ENCODE measurements around the gene ASIC5. TPM values are rescaled to one million over a fixed set of nuclear protein-coding genes. Genes with fewer than 3 reads are reported as not detected.

ASIC5 gene
- total and polyA plus RNA-seq, 7 experiments from 2014 or later, result not detected

- Histone ChIP-seq H3K36me3 (ENCODE audit: control insufficient read depth in 2 of 3, insufficient read depth in 3 of 3, low read length in 3 of 3) (no peaks in the 10 kb centered on the region), H3K4me1 (ENCODE audit: control insufficient read depth in 2 of 2, insufficient read depth in 2 of 2, low read length in 2 of 2) (no peaks in the 10 kb centered on the region), H3K27ac (ENCODE audit: low read depth, low read length) (no peak overlapping the region), H3K27me3 (ENCODE audit: control insufficient read depth in 2 of 2, insufficient read depth in 2 of 2, low read length in 2 of 2) (no peaks in the 10 kb centered on the region), H3K9me3 (ENCODE audit: control insufficient read depth in 2 of 3, low read length in 3 of 3) (no peaks in the 10 kb centered on the region), H3K4me3 (ENCODE audit: low read length) (no peak overlapping the region)
- POLR2A ChIA-PET, result no interaction called here
- Mint-ChIP-seq H3K36me3 (peaks cover 0 to 11% (median 0%) of the 10 kb centered on the region in 5 donors), H3K27me3 (peaks cover 0 to 48% (median 27%) of the 10 kb centered on the region in 5 donors), H3K4me1 (no peaks in the 10 kb centered on the region), H3K27ac (no peak overlapping the region), H3K4me3 (no peak overlapping the region), H3K9me3 (peaks cover 2 to 14% (median 6%) of the 10 kb centered on the region in 11 donors)
- CTCF ChIA-PET, result no interaction called here
- DNase-seq (no peak), ATAC-seq (no peak)
- intact Hi-C loops (cut with micrococcal nuclease), result no loop called here
Measured at GRCh38 chr4:155891058-155891457, 25.0 kb upstream of the ASIC5 start.

GRCh38 chr4:155889946-155890345 lies 23.9 kb upstream of the ASIC5 start:
- Histone ChIP-seq H3K9me3 (ENCODE audit: control insufficient read depth in 2 of 3, low read length in 3 of 3) (no peaks in the 10 kb centered on the region), H3K27me3 (ENCODE audit: control insufficient read depth in 2 of 2, insufficient read depth in 2 of 2, low read length in 2 of 2) (no peaks in the 10 kb centered on the region), H3K4me3 (ENCODE audit: low read length) (no peak overlapping the region), H3K4me1 (ENCODE audit: control insufficient read depth in 2 of 2, insufficient read depth in 2 of 2, low read length in 2 of 2) (no peaks in the 10 kb centered on the region), H3K36me3 (ENCODE audit: control insufficient read depth in 2 of 3, insufficient read depth in 3 of 3, low read length in 3 of 3) (no peaks in the 10 kb centered on the region), H3K27ac (ENCODE audit: low read depth, low read length) (no peak overlapping the region)
- POLR2A ChIA-PET, result no interaction called here
- peaks cover 0 to 14% (median 4%) of the 10 kb centered on the region in 11 donors for H3K9me3 Mint-ChIP-seq
- intact Hi-C loops (cut with micrococcal nuclease), result no loop called here
- DNase-seq, result no peak
- no peak for ATAC-seq
- peaks cover 0 to 48% (median 28%) of the 10 kb centered on the region in 5 donors for H3K27me3 Mint-ChIP-seq
- H3K27ac Mint-ChIP-seq, result no peak overlapping the region
- CTCF ChIA-PET, result no interaction called here
- H3K4me1 Mint-ChIP-seq, result no peaks in the 10 kb centered on the region
- no peak overlapping the region for H3K4me3 Mint-ChIP-seq
- H3K36me3 Mint-ChIP-seq, result peaks cover 0 to 11% (median 0%) of the 10 kb centered on the region in 5 donors

DNA sequence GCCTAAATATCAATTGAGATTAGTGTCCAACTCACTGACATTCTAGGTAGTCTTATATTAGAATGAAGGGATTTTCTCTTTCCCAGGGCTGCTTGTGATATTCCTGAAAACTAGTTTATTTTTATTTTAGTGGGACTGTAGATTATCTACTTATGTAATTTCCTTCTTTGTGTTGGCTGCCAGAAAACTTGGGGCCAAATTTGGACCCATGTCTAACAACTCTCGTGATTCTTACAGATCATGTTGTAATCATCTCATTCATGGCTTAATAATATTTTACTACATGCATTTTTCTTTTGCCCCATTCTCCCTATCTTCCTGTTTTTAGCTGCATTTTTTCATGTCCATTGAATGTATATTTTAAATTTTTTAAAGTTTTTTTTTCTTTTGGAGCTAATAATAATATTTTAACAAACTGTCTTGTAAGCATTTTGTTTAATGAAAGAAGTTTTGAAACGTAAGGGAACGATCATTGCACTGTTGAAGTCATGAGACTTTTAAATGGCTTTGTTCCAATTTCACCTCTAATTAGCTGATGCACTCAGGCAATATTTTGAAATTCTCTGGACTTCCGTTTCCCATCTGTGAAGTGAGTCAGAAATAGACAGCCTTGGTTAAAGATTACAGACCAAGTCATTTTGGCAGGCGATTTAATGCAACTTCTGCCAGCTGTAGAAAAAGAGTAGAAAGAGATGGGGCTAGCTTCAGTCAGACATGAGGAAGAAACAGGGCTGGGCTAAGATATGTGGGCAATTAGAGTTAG lies 23.1 kb upstream of the ASIC5 start:
- ChIA-PET CTCF (no interaction called here), POLR2A (no interaction called here)
- no peaks in the 10 kb centered on the region for H3K4me1 ChIP-seq (ENCODE audit: control insufficient read depth in 2 of 2, insufficient read depth in 2 of 2, low read length in 2 of 2)
- no peaks in the 10 kb centered on the region for H3K4me1 Mint-ChIP-seq
- intact Hi-C loops (cut with micrococcal nuclease), result no loop called here
- ATAC-seq, result no peak
- no peak overlapping the region for H3K27ac Mint-ChIP-seq
- H3K27ac ChIP-seq (ENCODE audit: low read depth, low read length), result no peak overlapping the region
- H3K9me3 ChIP-seq (ENCODE audit: control insufficient read depth in 2 of 3, low read length in 3 of 3), result no peaks in the 10 kb centered on the region
- peaks cover 0 to 14% (median 4%) of the 10 kb centered on the region in 11 donors for H3K9me3 Mint-ChIP-seq
- H3K4me3 Mint-ChIP-seq, result no peak overlapping the region
- no peaks in the 10 kb centered on the region for H3K27me3 ChIP-seq (ENCODE audit: control insufficient read depth in 2 of 2, insufficient read depth in 2 of 2, low read length in 2 of 2)
- H3K4me3 ChIP-seq (ENCODE audit: low read length), result no peak overlapping the region
- peaks cover 0 to 48% (median 26%) of the 10 kb centered on the region in 5 donors for H3K27me3 Mint-ChIP-seq
- no peak for DNase-seq
- H3K36me3 Mint-ChIP-seq, result peaks cover 0 to 11% (median 0%) of the 10 kb centered on the region in 5 donors
- no peaks in the 10 kb centered on the region for H3K36me3 ChIP-seq (ENCODE audit: control insufficient read depth in 2 of 3, insufficient read depth in 3 of 3, low read length in 3 of 3)

DNA sequence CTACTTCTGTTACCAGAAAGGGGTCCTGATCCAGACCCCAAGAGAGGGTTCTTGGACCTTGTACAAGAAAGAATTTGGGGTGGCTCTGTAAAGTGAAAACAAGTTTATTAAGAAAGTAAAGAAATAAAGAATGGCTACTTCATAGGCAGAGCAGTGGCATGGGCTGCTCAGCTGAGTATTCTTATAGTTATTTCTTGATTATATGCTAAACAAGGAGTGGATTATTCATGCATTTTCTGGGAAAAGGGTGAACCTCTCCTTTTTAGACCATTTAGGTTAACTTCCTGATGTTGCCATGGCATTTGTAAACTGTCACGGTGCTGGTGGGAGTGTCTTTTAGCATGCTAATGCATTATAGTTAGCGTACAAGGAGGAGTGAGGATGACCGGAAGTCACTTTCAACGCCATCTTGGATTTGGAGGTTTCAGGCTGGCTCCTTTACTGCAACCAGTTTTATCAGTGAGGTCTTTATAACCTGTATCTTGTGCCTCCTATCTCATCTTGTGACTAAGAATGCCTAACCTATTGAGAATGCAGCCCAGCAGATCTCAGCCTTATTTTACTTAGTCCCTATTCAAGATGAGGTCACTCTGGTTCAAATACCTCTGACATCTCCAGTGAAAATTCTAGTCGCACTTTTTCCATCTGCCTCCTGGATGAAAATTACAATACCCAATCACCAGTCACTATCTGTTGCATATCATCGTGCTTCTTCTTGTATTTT lies 21.9 kb upstream of the ASIC5 start:
- ChIA-PET POLR2A (no interaction called here), CTCF (no interaction called here)
- Mint-ChIP-seq H3K27ac (no peak overlapping the region), H3K27me3 (peaks cover 0 to 51% (median 28%) of the 10 kb centered on the region in 5 donors), H3K9me3 (peaks cover 0 to 20% (median 4%) of the 10 kb centered on the region in 11 donors), H3K36me3 (peaks cover 0 to 7% (median 0%) of the 10 kb centered on the region in 5 donors), H3K4me3 (no peak overlapping the region), H3K4me1 (no peaks in the 10 kb centered on the region)
- H3K9me3 ChIP-seq (ENCODE audit: control insufficient read depth in 2 of 3, low read length in 3 of 3), result no peaks in the 10 kb centered on the region
- H3K4me3 ChIP-seq (ENCODE audit: low read length), result no peak overlapping the region
- DNase-seq, result no peak
- H3K4me1 ChIP-seq (ENCODE audit: control insufficient read depth in 2 of 2, insufficient read depth in 2 of 2, low read length in 2 of 2), result no peaks in the 10 kb centered on the region
- H3K27ac ChIP-seq (ENCODE audit: low read depth, low read length), result no peak overlapping the region
- no peak for ATAC-seq
- H3K27me3 ChIP-seq (ENCODE audit: control insufficient read depth in 2 of 2, insufficient read depth in 2 of 2, low read length in 2 of 2), result no peaks in the 10 kb centered on the region
- no peaks in the 10 kb centered on the region for H3K36me3 ChIP-seq (ENCODE audit: control insufficient read depth in 2 of 3, insufficient read depth in 3 of 3, low read length in 3 of 3)
- intact Hi-C loops (cut with micrococcal nuclease), result no loop called here

- H3K4me1 Mint-ChIP-seq, result no peaks in the 10 kb centered on the region
- ChIA-PET CTCF (no interaction called here), POLR2A (no interaction called here)
- H3K27me3 Mint-ChIP-seq, result peaks cover 0 to 50% (median 23%) of the 10 kb centered on the region in 5 donors
- H3K36me3 Mint-ChIP-seq, result peaks cover 0 to under 1% (median 0%) of the 10 kb centered on the region in 5 donors
- peaks cover 0 to 12% (median 4%) of the 10 kb centered on the region in 11 donors for H3K9me3 Mint-ChIP-seq
- Histone ChIP-seq H3K36me3 (ENCODE audit: control insufficient read depth in 2 of 3, insufficient read depth in 3 of 3, low read length in 3 of 3) (no peaks in the 10 kb centered on the region), H3K4me3 (ENCODE audit: low read length) (no peak overlapping the region), H3K9me3 (ENCODE audit: control insufficient read depth in 2 of 3, low read length in 3 of 3) (no peaks in the 10 kb centered on the region), H3K4me1 (ENCODE audit: control insufficient read depth in 2 of 2, insufficient read depth in 2 of 2, low read length in 2 of 2) (no peaks in the 10 kb centered on the region), H3K27ac (ENCODE audit: low read depth, low read length) (no peak overlapping the region), H3K27me3 (ENCODE audit: control insufficient read depth in 2 of 2, insufficient read depth in 2 of 2, low read length in 2 of 2) (no peaks in the 10 kb centered on the region)
- intact Hi-C loops (cut with micrococcal nuclease), result no loop called here
- ATAC-seq (no peak), DNase-seq (no peak)
- H3K27ac Mint-ChIP-seq, result no peak overlapping the region
- H3K4me3 Mint-ChIP-seq, result no peak overlapping the region
Measured at GRCh38 chr4:155887045-155887444, 21.0 kb upstream of the ASIC5 start.

- H3K4me3 Mint-ChIP-seq, result no peak overlapping the region
- Histone ChIP-seq H3K9me3 (ENCODE audit: control insufficient read depth in 2 of 3, low read length in 3 of 3) (no peaks in the 10 kb centered on the region), H3K27ac (ENCODE audit: low read depth, low read length) (no peak overlapping the region), H3K4me3 (ENCODE audit: low read length) (no peak overlapping the region), H3K27me3 (ENCODE audit: control insufficient read depth in 2 of 2, insufficient read depth in 2 of 2, low read length in 2 of 2) (no peaks in the 10 kb centered on the region), H3K36me3 (ENCODE audit: control insufficient read depth in 2 of 3, insufficient read depth in 3 of 3, low read length in 3 of 3) (no peaks in the 10 kb centered on the region), H3K4me1 (ENCODE audit: control insufficient read depth in 2 of 2, insufficient read depth in 2 of 2, low read length in 2 of 2) (no peaks in the 10 kb centered on the region)
- H3K27ac Mint-ChIP-seq, result no peak overlapping the region
- DNase-seq, result no peak
- no peaks in the 10 kb centered on the region for H3K4me1 Mint-ChIP-seq
- POLR2A ChIA-PET, result no interaction called here
- H3K36me3 Mint-ChIP-seq, result no peaks in the 10 kb centered on the region
- intact Hi-C loops (cut with micrococcal nuclease), result no loop called here
- H3K27me3 Mint-ChIP-seq, result peaks cover 0 to 36% (median 17%) of the 10 kb centered on the region in 5 donors
- H3K9me3 Mint-ChIP-seq, result peaks cover 0 to 5% (median 0%) of the 10 kb centered on the region in 11 donors
- CTCF ChIA-PET, result no interaction called here
- no peak for ATAC-seq
Measured at GRCh38 chr4:155885666-155886065, 19.6 kb upstream of the ASIC5 start.
